Panc1 (cell line): ENCODE measurements around the gene ARPC5L. TPM values are rescaled to one million over a fixed set of nuclear protein-coding genes. Genes with fewer than 3 reads are reported as not detected.

ENCODE experiments used
- ATAC-seq: fragments of 200-7000 bp; cut with Tn5 transposase; 2 replicates; pipeline ENCODE4 v1.9.1; 2020; ENCODE audit warnings: mild to moderate bottlenecking, moderate library complexity
- BruUV-seq: library from RNA; stranded (reverse); fragments of 400-500 nt; replicated peaks from 2 replicates; lab custom pipeline; 2021; lab: Mats Ljungman, UMichigan
- CTCF ChIA-PET: fragments of 300-600 bp; sonication (Branson Sonifier 250); formaldehyde crosslinking; loops from one replicate; lab custom pipeline; 2022; ENCODE audit warnings: antibody characterized with exemption; lab: Charles Lee
- POLR2A ChIA-PET: fragments of 300-600 bp; sonication (Branson Sonifier 250); formaldehyde crosslinking; loops from one replicate; lab custom pipeline; 2022; ENCODE audit warnings: antibody characterized with exemption; lab: Charles Lee
- DNase-seq: peaks from one replicate; pipeline ENCODE4 v3.0.0-alpha.2; 2010; ENCODE audit warnings: low read depth, low spot score
- H3K27ac ChIP-seq: 2 replicates; pipeline ENCODE4 v1.5.1; 2011; ENCODE audit warnings: mild to moderate bottlenecking, low read length, inconsistent platforms
- H3K27me3 ChIP-seq: fragments of 200-500 bp; sonication (Bioruptor generic); 2 replicates; pipeline ENCODE4 v1.6.0; 2014; ENCODE audit warnings: low read length, inconsistent platforms; ENCODE audit not compliant: control insufficient read depth, insufficient read depth
- H3K36me3 ChIP-seq: fragments of 200-500 bp; sonication (Bioruptor generic); 2 replicates; pipeline ENCODE4 v1.5.1; 2014; ENCODE audit warnings: inconsistent platforms, mild to moderate bottlenecking, low read length, moderate library complexity; ENCODE audit not compliant: control insufficient read depth, insufficient read depth
- H3K4me1 ChIP-seq: 2 replicates; pipeline ENCODE4 v1.5.1; 2011; ENCODE audit warnings: inconsistent platforms, mild to moderate bottlenecking, low read length, moderate library complexity; ENCODE audit not compliant: control insufficient read depth, insufficient read depth
- H3K4me3 ChIP-seq, 2 experiments: 2 replicates each; pipeline ENCODE4 v1.5.1; 2011 to 2012; ENCODE audit warnings: low read depth in 2 of 2, low read length in 2 of 2, mild to moderate bottlenecking in 2 of 2, inconsistent platforms in 1 of 2, moderate library complexity in 1 of 2
- H3K9me3 ChIP-seq: fragments of 200-500 bp; sonication (Bioruptor generic); 2 replicates; pipeline ENCODE4 v1.5.1; 2014; ENCODE audit warnings: low read depth, mild to moderate bottlenecking, inconsistent platforms, low read length, moderate library complexity; ENCODE audit not compliant: control insufficient read depth, insufficient read depth
- CTCF ChIP-seq: fragments of 450-650 bp; IDR thresholded peaks from 2 replicates; pipeline ENCODE4 v1.5.1; 2017; ENCODE audit warnings: mild to moderate bottlenecking
- POLR2AphosphoS5 ChIP-seq: IDR thresholded peaks from 2 replicates; pipeline ENCODE4 v1.6.1; 2012; ENCODE audit warnings: mild to moderate bottlenecking, low read depth, low read length, moderate library complexity
- REST ChIP-seq, 2 experiments: IDR thresholded peaks; 2 replicates each; pipeline ENCODE4 v1.6.1; 2011 to 2012; ENCODE audit warnings: low read depth in 2 of 2, control low read depth in 1 of 2, low read length in 1 of 2, mild to moderate bottlenecking in 1 of 2, moderate library complexity in 1 of 2; ENCODE audit not compliant: insufficient read depth in 1 of 2
- SIN3A ChIP-seq: IDR thresholded peaks from 2 replicates; pipeline ENCODE4 v1.6.1; 2012; ENCODE audit warnings: low read depth, mild to moderate bottlenecking, low read length, moderate library complexity, borderline replicate concordance; ENCODE audit not compliant: insufficient read depth
- TCF7L2 ChIP-seq: IDR thresholded peaks from 2 replicates; pipeline ENCODE4 v1.6.1; 2011; ENCODE audit warnings: mild to moderate bottlenecking, low read depth, low read length, inconsistent platforms
- in situ Hi-C: cut with HindIII; loops from 2 replicates; pipeline ENCODE4 v1.10.0; 2016; ENCODE audit warnings: low sequenced_read_pairs, low pct_unique_long_range_greater_than_20kb
- intact Hi-C: fragments of 100-400 bp; cut with micrococcal nuclease; formaldehyde crosslinking; loops from one replicate; pipeline ENCODE4 v1.10.0; 2022; ENCODE audit not compliant: unreplicated experiment
- total RNA-seq: library from RNA; stranded (reverse); gene quantifications from one replicate; pipeline ENCODE4 v1.2.1, GENCODE V29; 2021; ENCODE audit not compliant: unreplicated experiment

The ARPC5L gene
- total RNA-seq, 1 experiment from 2014 or later, result 39.6 TPM

- Histone ChIP-seq H3K9me3 (no peaks in the 10 kb centered on the region), H3K27ac (no peak overlapping the region), H3K36me3 (no peaks in the 10 kb centered on the region; the same call in 1 of the 2 replicates), H3K27me3 (no peaks in the 10 kb centered on the region), H3K4me3 (no peak overlapping the region), H3K4me1 (peaks cover 11% of the 10 kb centered on the region)
- ChIA-PET CTCF (interaction anchor here (0.7 to 7.5 kb wide), 6 partner anchors 8 to 90 kb away, joined by 5 to 134 read pairs (median 8); partner anchors contain the start of genes NR6A1 and OLFML2A), POLR2A (interaction anchor here (0.7 to 1.0 kb wide), 2 partner anchors 67 to 85 kb away, joined by 3 to 4 read pairs; no protein-coding TSS in a partner anchor)
- BruUV-seq, result no TSS peak
- ATAC-seq (no peak), DNase-seq (no peak)
- intact Hi-C loops, result no loop called here
- no peak for TF ChIP-seq SIN3A
- no peak for TF ChIP-seq REST (IDR thresholded peaks at IDR 0.05; ENCODE audit: insufficient read depth in 1 of 2, low read depth in 2 of 2, low read length in 1 of 2)
- TF ChIP-seq POLR2AphosphoS5, result no peak
- TF ChIP-seq TCF7L2, result no peak
- TF ChIP-seq CTCF, result no peak
- in situ Hi-C loops, result no loop called here
Measured at GRCh38 chr9:124854161-124854560, 7.8 kb upstream of the ARPC5L start.

- POLR2A ChIA-PET, result interaction anchor here (0.7 kb wide), 1 partner anchor 68 kb away, joined by 4 read pairs; no protein-coding TSS in a partner anchor
- DNase-seq, result no peak
- no peaks in the 10 kb centered on the region for H3K27me3 ChIP-seq
- H3K4me1 ChIP-seq, result peaks cover 16% of the 10 kb centered on the region
- TF ChIP-seq REST (IDR thresholded peaks at IDR 0.05; ENCODE audit: insufficient read depth in 1 of 2, low read depth in 2 of 2, low read length in 1 of 2) (no peak), CTCF (no peak), POLR2AphosphoS5 (no peak), TCF7L2 (no peak), SIN3A (no peak)
- no peak overlapping the region for H3K27ac ChIP-seq
- in situ Hi-C loops (no loop called here), intact Hi-C loops (no loop called here)
- no peak overlapping the region for H3K4me3 ChIP-seq
- CTCF ChIA-PET, result interaction anchor here (0.7 to 7.5 kb wide), 2 partner anchors 80 to 90 kb away, joined by 5 to 134 read pairs; partner anchors contain the start of genes NR6A1 and OLFML2A
- H3K36me3 ChIP-seq, result no peaks in the 10 kb centered on the region; the same call in 1 of the 2 replicates
- H3K9me3 ChIP-seq, result no peaks in the 10 kb centered on the region
- no TSS peak for BruUV-seq
- ATAC-seq, result no peak
Measured at GRCh38 chr9:124854822-124855221, 7.1 kb upstream of the ARPC5L start.
